Esophagus muscularis mucosa (tissue), 4 donors: ENCODE results near the gene PRKAR1B. TPM values are rescaled to one million over a fixed set of nuclear protein-coding genes. Genes with fewer than 3 reads are reported as not detected.

Experiments used
- DNase-seq: peaks from one replicate; pipeline ENCODE4 v3.0.0-alpha.2; 2017; ENCODE audit errors: extremely low spot score
- H3K27ac ChIP-seq, 4 donors: fragments of 200-600 bp; sonication (generic); replicated peaks in 1 of 4; 1 replicate in 3 of 4; 2 replicates in 1 of 4; pipeline ENCODE4 v1.5.1; 2016 to 2019; ENCODE audit warnings: mild to moderate bottlenecking in 1 of 4
- H3K27me3 ChIP-seq, 4 donors: fragments of 200-600 bp; sonication (generic); one replicate each; pipeline versions ENCODE4 v1.5.1 to v1.6.0; 2016 to 2019
- H3K36me3 ChIP-seq, 4 donors: fragments of 200-600 bp; sonication (generic); one replicate each; pipeline ENCODE4 v1.5.1; 2016 to 2019
- H3K4me1 ChIP-seq, 4 donors: fragments of 200-600 bp; sonication (generic); one replicate each; pipeline ENCODE4 v1.5.1; 2016 to 2019
- H3K4me3 ChIP-seq, 4 donors: fragments of 200-600 bp; sonication (generic); 1 replicate in 2 of 4; 2 replicates in 2 of 4; pipeline ENCODE4 v1.5.1; 2016 to 2019; ENCODE audit warnings: mild to moderate bottlenecking in 4 of 4, moderate library complexity in 1 of 4
- H3K9me3 ChIP-seq, 4 donors: fragments of 200-600 bp; sonication (generic); 1 replicate in 3 of 4; 2 replicates in 1 of 4; pipeline ENCODE4 v1.5.1; 2016 to 2019
- EP300 ChIP-seq: sonication (generic); formaldehyde crosslinking; IDR thresholded peaks from one replicate; pipeline ENCODE4 v1.6.1; 2017; ENCODE audit warnings: antibody characterized with exemption
- POLR2A ChIP-seq: fragments of 450-650 bp; IDR thresholded peaks from one replicate; pipeline ENCODE4 v1.6.1; 2017; ENCODE audit warnings: antibody characterized with exemption, moderate library complexity, mild to moderate bottlenecking, low read depth
- POLR2AphosphoS5 ChIP-seq, 2 donors: sonication (generic); formaldehyde crosslinking; IDR thresholded peaks; one replicate each; pipeline ENCODE4 v1.6.1; 2017; ENCODE audit warnings: antibody characterized with exemption in 2 of 2
- WGBS: methylation state at CpG from one replicate; pipeline ENCODE4 v1.1.5; 2018; 5-methylcytosine and 5-hydroxymethylcytosine counted together
- intact Hi-C: fragments of 100-400 bp; cut with DNase I; formaldehyde crosslinking; loops from one replicate; pipeline ENCODE4 v1.15.1; 2023
- total RNA-seq, 4 donors: library from RNA; depleted of rRNA; stranded (reverse); fragments of >200 nt; gene quantifications; one replicate each; pipeline versions ENCODE4 v1.1.0 to v1.2.1, GENCODE V29; 2016
- TF ChIP-seq, protein P1 (sequence below), 3 experiments: fragments of 200-600 bp in 2 of 3; fragments of 450-650 bp in 1 of 3; sonication (generic) in 2 of 3; IDR thresholded peaks; one replicate each; pipeline ENCODE4 v1.5.1; 2017 to 2019; ENCODE audit warnings: antibody characterized with exemption in 3 of 3, mild to moderate bottlenecking in 2 of 3, moderate library complexity in 1 of 3

The PRKAR1B gene
- total RNA-seq, 4 donors from 2014 or later = 15.4 to 46.9 (median 31.4) TPM

DNA sequence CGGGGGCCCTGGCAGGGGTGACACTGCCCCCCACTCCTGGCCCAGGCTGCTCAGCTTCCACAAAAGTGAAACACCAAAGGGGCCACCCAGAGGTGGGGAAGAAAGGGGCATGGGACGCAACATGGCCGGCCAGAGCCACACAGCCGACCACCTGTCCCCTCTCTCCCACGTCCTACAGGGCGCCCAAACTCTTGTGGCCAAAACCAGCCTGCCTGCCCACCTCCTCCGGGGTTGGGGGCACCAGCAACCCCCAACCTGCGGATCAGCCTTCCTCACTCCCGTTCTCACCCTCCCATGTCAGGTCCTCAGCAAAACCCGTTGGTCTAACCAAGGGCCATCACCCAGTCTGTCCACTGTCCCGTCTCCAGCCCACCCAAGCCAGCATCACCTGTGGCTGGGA, 80.1 kb downstream of the PRKAR1B start:
- TF ChIP-seq POLR2A (no peak), EP300 (no peak)
- Histone ChIP-seq H3K9me3 (peaks cover 0 to 7% (median 0%) of the 10 kb centered on the region in 4 donors), H3K4me1 (peaks cover 0 to 9% (median 1%) of the 10 kb centered on the region in 4 donors), H3K4me3 (no peak overlapping the region), H3K36me3 (no peaks in the 10 kb centered on the region), H3K27me3 (no peaks in the 10 kb centered on the region), H3K27ac (no peak overlapping the region)
- intact Hi-C loops = no loop called here
- WGBS = 93% methylated on average over 9 of the region's 11 CpGs
- no peak for DNase-seq

DNA sequence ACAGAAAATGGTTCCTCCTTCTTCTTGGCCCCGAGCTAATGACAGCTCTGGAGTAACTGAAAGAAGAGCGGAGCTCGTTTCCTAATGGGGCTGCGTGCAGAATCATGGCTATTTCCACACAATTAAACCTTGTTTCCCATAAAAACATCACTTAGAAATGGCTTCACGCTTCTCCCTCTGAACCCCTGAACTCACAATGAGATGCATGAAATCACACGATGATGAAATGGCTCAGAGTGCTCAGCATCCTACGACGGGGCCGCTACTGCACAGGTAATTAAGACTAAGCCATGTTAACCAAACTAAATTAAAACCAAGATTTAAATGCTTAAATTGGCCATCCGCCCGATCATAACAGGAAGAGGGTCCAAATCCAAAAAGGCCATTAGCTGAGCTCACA, 80.6 kb downstream of the PRKAR1B start:
- intact Hi-C loops = no loop called here
- Histone ChIP-seq H3K4me1 (peaks cover 0 to 9% (median 1%) of the 10 kb centered on the region in 4 donors), H3K9me3 (peaks cover 0 to 7% (median 0%) of the 10 kb centered on the region in 4 donors), H3K36me3 (no peaks in the 10 kb centered on the region), H3K4me3 (no peak overlapping the region), H3K27ac (no peak overlapping the region), H3K27me3 (no peaks in the 10 kb centered on the region)
- 86% methylated on average over 11 of the region's 11 CpGs for WGBS
- TF ChIP-seq EP300 (no peak), POLR2AphosphoS5 (IDR thresholded peaks at IDR 0.05) (no peak), POLR2A (no peak)
- TF ChIP-seq, protein P1, sequence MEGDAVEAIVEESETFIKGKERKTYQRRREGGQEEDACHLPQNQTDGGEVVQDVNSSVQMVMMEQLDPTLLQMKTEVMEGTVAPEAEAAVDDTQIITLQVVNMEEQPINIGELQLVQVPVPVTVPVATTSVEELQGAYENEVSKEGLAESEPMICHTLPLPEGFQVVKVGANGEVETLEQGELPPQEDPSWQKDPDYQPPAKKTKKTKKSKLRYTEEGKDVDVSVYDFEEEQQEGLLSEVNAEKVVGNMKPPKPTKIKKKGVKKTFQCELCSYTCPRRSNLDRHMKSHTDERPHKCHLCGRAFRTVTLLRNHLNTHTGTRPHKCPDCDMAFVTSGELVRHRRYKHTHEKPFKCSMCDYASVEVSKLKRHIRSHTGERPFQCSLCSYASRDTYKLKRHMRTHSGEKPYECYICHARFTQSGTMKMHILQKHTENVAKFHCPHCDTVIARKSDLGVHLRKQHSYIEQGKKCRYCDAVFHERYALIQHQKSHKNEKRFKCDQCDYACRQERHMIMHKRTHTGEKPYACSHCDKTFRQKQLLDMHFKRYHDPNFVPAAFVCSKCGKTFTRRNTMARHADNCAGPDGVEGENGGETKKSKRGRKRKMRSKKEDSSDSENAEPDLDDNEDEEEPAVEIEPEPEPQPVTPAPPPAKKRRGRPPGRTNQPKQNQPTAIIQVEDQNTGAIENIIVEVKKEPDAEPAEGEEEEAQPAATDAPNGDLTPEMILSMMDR (IDR thresholded peaks at IDR 0.05) = no peak
- no peak for DNase-seq

GRCh38 chr7:645606-646005, 81.5 kb downstream of the PRKAR1B start:
- no peaks in the 10 kb centered on the region for H3K27me3 ChIP-seq
- H3K36me3 ChIP-seq = no peaks in the 10 kb centered on the region
- H3K4me3 ChIP-seq = no peak overlapping the region
- WGBS = 95% methylated on average over 10 of the region's 13 CpGs
- intact Hi-C loops = no loop called here
- peaks cover 0 to 3% (median 1%) of the 10 kb centered on the region in 4 donors for H3K4me1 ChIP-seq
- H3K9me3 ChIP-seq = peaks cover 0 to 7% (median 0%) of the 10 kb centered on the region in 4 donors
- DNase-seq = no peak
- H3K27ac ChIP-seq = no peak overlapping the region
- TF ChIP-seq, protein P1 (IDR thresholded peaks at IDR 0.05) = no peak
- TF ChIP-seq POLR2A (no peak), POLR2AphosphoS5 (IDR thresholded peaks at IDR 0.05) (no peak), EP300 (no peak)

DNA sequence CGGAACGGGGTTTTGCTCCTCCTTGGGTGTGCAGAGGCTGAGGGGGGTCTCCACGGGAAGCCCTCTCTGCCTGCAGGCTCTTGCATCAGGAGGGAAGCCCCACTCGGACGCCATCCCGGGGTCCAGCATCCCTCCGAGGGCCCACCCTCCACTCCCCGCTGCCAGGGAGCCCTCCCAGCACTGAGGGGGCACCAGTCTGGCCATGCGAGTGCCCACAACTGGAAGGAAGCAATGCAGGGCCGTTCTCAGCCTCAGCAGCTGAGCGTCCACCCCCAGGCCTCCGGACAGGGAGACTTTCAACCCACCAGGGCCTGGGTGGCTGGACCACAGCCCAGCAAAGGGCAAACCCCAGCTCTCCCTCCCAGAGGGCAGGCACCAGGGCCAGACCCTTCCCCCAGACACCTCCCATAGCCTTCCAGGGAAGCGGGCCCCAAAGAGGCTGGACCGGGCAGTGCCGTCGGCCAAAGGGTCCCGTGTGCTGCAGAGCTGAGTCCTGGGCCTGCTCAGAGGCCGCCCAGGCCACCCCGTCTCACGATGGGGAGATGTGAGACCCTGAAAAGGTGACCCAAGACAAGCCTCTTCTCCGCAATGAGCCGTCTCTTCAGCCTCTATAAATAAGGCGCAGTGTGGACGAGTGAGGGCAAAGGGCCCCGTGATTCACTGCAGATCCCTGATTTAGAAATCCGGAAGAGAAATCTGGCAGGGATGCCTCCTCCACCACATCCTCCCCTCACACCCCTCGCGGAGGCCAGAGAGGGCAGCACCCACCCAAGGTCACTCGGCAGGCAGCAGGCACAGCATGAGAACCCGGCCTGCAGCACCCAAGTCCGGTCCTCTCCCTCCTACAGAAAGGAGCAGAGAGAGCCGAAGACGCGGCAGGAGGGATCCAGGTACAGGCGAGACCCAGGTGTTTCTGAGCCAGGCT, 82.4 kb downstream of the PRKAR1B start:
- no peak for TF ChIP-seq POLR2A
- TF ChIP-seq, protein P1 (IDR thresholded peaks at IDR 0.05) = no peak
- TF ChIP-seq EP300 = no peak
- no peak for TF ChIP-seq POLR2AphosphoS5 (IDR thresholded peaks at IDR 0.05)
- no peak overlapping the region for H3K27ac ChIP-seq
- DNase-seq = no peak
- 98% methylated on average over 26 of the region's 35 CpGs for WGBS
- H3K4me3 ChIP-seq = no peak overlapping the region
- H3K9me3 ChIP-seq = peaks cover 0 to 7% (median 0%) of the 10 kb centered on the region in 4 donors
- H3K27me3 ChIP-seq = no peaks in the 10 kb centered on the region
- peaks cover 0 to 3% (median 0%) of the 10 kb centered on the region in 4 donors for H3K4me1 ChIP-seq
- H3K36me3 ChIP-seq = no peaks in the 10 kb centered on the region
- intact Hi-C loops = no loop called here

DNA sequence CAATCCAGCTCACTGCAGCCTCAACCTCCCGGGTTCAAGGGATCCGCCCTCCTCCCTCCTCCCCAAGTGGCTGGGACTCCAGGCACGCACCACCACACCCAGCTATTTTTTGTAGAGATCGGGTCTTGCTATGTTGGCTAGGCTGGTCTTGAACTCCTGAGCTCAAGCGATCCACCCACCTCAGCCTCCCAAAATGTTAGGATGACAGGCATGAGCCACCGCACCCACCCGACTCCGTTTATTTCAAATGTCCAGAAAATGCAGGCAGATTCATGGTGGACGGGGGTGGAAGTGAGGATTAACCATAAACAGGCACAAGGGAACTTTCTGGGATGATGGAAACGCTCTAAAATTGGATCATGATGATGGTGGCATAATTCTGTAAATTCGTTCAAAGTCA, 85.1 kb downstream of the PRKAR1B start:
- DNase-seq = no peak
- intact Hi-C loops = no loop called here
- Histone ChIP-seq H3K4me3 (no peak overlapping the region), H3K27me3 (no peaks in the 10 kb centered on the region), H3K4me1 (peaks cover 0 to 3% (median 0%) of the 10 kb centered on the region in 4 donors), H3K27ac (no peak overlapping the region), H3K36me3 (no peaks in the 10 kb centered on the region), H3K9me3 (peaks cover 0 to 7% (median 0%) of the 10 kb centered on the region in 4 donors)
- WGBS = 93% methylated on average over 11 of the region's 11 CpGs
- TF ChIP-seq POLR2AphosphoS5 (IDR thresholded peaks at IDR 0.05) = no peak
